Caco-2 (cell line): Measurements from ENCODE around the gene ZPLD1. TPM values are rescaled to one million over a fixed set of nuclear protein-coding genes. Genes with fewer than 3 reads are reported as not detected.

Experiments
- BruUV-seq: library from RNA; stranded (reverse); fragments of 400-500 nt; replicated peaks from 2 replicates; lab custom pipeline; 2021; lab: Mats Ljungman, UMichigan
- CTCF ChIA-PET: fragments of 300-600 bp; sonication (Branson Sonifier 250); formaldehyde crosslinking; loops from one replicate; lab custom pipeline; 2022; ENCODE audit warnings: antibody characterized with exemption; lab: Charles Lee
- POLR2A ChIA-PET: fragments of 300-600 bp; sonication (Branson Sonifier 250); formaldehyde crosslinking; loops from one replicate; lab custom pipeline; 2022; ENCODE audit warnings: antibody characterized with exemption; lab: Charles Lee
- DNase-seq, 2 experiments: peaks; one replicate each; pipeline versions ENCODE4 v3.0.0 to v3.0.0-alpha.2; 2020 to 2022
- H3K27me3 ChIP-seq: replicated peaks from 2 replicates; pipeline ENCODE4 v1.6.0; 2011; ENCODE audit warnings: low read length; ENCODE audit not compliant: control insufficient read depth, insufficient read depth
- H3K36me3 ChIP-seq: 2 replicates; pipeline ENCODE4 v1.5.1; 2011; ENCODE audit warnings: low read length; ENCODE audit not compliant: control insufficient read depth, insufficient read depth
- H3K4me1 ChIP-seq: fragments of 250-450 bp; sonication (Bioruptor Pico); 2 replicates; pipeline ENCODE4 v1.5.1; 2020; ENCODE audit warnings: mild to moderate bottlenecking
- H3K4me3 ChIP-seq: 2 replicates; pipeline ENCODE4 v1.5.1; 2011; ENCODE audit warnings: low read depth, mild to moderate bottlenecking, control low read depth, low read length
- H3K9me3 ChIP-seq: fragments of 250-450 bp; sonication (Bioruptor Pico); 2 replicates; pipeline ENCODE4 v1.5.1; 2020; ENCODE audit warnings: mild to moderate bottlenecking, moderate library complexity
- H3K27ac Mint-ChIP-seq: one replicate; pipeline ENCODE4 v1.8.0; 2022; ENCODE audit warnings: mixed read lengths; ENCODE audit not compliant: unreplicated experiment
- H3K27me3 Mint-ChIP-seq: one replicate; pipeline ENCODE4 v1.8.0; 2022; ENCODE audit warnings: mixed read lengths; ENCODE audit not compliant: insufficient read depth, unreplicated experiment
- H3K36me3 Mint-ChIP-seq: one replicate; pipeline ENCODE4 v1.8.0; 2022; ENCODE audit warnings: mild to moderate bottlenecking, mixed read lengths; ENCODE audit not compliant: insufficient read depth, unreplicated experiment
- H3K4me1 Mint-ChIP-seq: one replicate; pipeline ENCODE4 v1.8.0; 2022; ENCODE audit warnings: low read depth, mixed read lengths; ENCODE audit not compliant: unreplicated experiment
- H3K4me3 Mint-ChIP-seq: one replicate; pipeline ENCODE4 v1.8.0; 2022; ENCODE audit warnings: mild to moderate bottlenecking, moderate library complexity, mixed read lengths; ENCODE audit not compliant: unreplicated experiment
- H3K9me3 Mint-ChIP-seq: one replicate; pipeline ENCODE4 v1.8.0; 2022; ENCODE audit warnings: mixed read lengths; ENCODE audit not compliant: unreplicated experiment
- intact Hi-C: fragments of 100-400 bp; cut with micrococcal nuclease; formaldehyde crosslinking; loops from one replicate; pipeline ENCODE4 v1.10.0; 2022; ENCODE audit not compliant: unreplicated experiment
- total RNA-seq: library from RNA; stranded (reverse); gene quantifications from 2 replicates; pipeline ENCODE4 v1.2.3, GENCODE V29; 2022
- TF ChIP-seq, protein P1 (sequence below), 2 experiments: fragments of 200-600 bp in 1 of 2; IDR thresholded peaks; 1 replicate in 1 of 2; 2 replicates in 1 of 2; pipeline versions ENCODE4 v1.5.1 to v1.8.0; 2011 to 2022; ENCODE audit warnings: antibody characterized with exemption in 1 of 2, control low read depth in 1 of 2, inconsistent platforms in 1 of 2, low read depth in 1 of 2, low read length in 1 of 2, mild to moderate bottlenecking in 1 of 2, moderate library complexity in 1 of 2; ENCODE audit not compliant: insufficient read depth in 1 of 2, severe bottlenecking in 1 of 2, unreplicated experiment in 1 of 2

ZPLD1 gene
- total RNA-seq, 1 experiment from 2014 or later = not detected

DNA sequence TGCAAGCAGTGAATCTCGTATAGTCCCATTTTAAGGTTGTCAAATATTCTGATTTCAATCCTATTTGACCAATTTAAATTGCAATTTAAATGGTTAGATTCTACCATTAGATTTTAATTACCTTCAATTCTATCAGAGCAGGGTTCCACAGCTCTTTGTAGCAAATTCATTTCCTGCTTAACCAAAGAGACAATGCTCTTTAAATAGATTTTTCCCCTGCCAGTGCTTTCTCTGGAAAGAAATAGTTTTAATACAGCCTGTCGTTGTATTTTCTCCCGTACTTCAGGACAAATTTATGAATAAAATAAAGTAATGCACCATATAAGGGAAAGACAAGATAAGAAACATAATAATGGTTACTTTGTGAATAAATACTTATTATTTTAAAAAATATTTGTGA lies 62.8 kb downstream of the ZPLD1 start:
- no peaks in the 10 kb centered on the region for H3K4me1 ChIP-seq
- no peaks in the 10 kb centered on the region for H3K9me3 ChIP-seq
- intact Hi-C loops = no loop called here
- ChIA-PET CTCF (no interaction called here), POLR2A (no interaction called here)
- no peak overlapping the region for H3K27ac Mint-ChIP-seq
- H3K27me3 ChIP-seq = no peaks in the 10 kb centered on the region
- H3K27me3 Mint-ChIP-seq = no peaks in the 10 kb centered on the region
- H3K4me3 Mint-ChIP-seq = no peak overlapping the region
- TF ChIP-seq, protein P1, sequence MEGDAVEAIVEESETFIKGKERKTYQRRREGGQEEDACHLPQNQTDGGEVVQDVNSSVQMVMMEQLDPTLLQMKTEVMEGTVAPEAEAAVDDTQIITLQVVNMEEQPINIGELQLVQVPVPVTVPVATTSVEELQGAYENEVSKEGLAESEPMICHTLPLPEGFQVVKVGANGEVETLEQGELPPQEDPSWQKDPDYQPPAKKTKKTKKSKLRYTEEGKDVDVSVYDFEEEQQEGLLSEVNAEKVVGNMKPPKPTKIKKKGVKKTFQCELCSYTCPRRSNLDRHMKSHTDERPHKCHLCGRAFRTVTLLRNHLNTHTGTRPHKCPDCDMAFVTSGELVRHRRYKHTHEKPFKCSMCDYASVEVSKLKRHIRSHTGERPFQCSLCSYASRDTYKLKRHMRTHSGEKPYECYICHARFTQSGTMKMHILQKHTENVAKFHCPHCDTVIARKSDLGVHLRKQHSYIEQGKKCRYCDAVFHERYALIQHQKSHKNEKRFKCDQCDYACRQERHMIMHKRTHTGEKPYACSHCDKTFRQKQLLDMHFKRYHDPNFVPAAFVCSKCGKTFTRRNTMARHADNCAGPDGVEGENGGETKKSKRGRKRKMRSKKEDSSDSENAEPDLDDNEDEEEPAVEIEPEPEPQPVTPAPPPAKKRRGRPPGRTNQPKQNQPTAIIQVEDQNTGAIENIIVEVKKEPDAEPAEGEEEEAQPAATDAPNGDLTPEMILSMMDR (IDR thresholded peaks at IDR 0.05; ENCODE audit: insufficient read depth in 1 of 2, low read depth in 1 of 2, low read length in 1 of 2, severe bottlenecking in 1 of 2, unreplicated experiment in 1 of 2) = no peak
- no peaks in the 10 kb centered on the region for H3K4me1 Mint-ChIP-seq
- BruUV-seq = no TSS peak
- H3K36me3 ChIP-seq = no peaks in the 10 kb centered on the region
- H3K36me3 Mint-ChIP-seq = no peaks in the 10 kb centered on the region
- H3K4me3 ChIP-seq = no peak overlapping the region
- no peaks in the 10 kb centered on the region for H3K9me3 Mint-ChIP-seq
- DNase-seq = no peak

GRCh38 chr3:102505542-102505941 lies 70.7 kb downstream of the ZPLD1 start:
- Histone ChIP-seq H3K27me3 (no peaks in the 10 kb centered on the region), H3K36me3 (no peaks in the 10 kb centered on the region), H3K4me3 (no peak overlapping the region), H3K9me3 (no peaks in the 10 kb centered on the region), H3K4me1 (no peaks in the 10 kb centered on the region)
- H3K9me3 Mint-ChIP-seq = no peaks in the 10 kb centered on the region
- no peak for DNase-seq
- TF ChIP-seq, protein P1 (IDR thresholded peaks at IDR 0.05; ENCODE audit: insufficient read depth in 1 of 2, low read depth in 1 of 2, low read length in 1 of 2, severe bottlenecking in 1 of 2, unreplicated experiment in 1 of 2) = no peak
- H3K4me3 Mint-ChIP-seq = no peak overlapping the region
- H3K27ac Mint-ChIP-seq = no peak overlapping the region
- POLR2A ChIA-PET = no interaction called here
- H3K36me3 Mint-ChIP-seq = no peaks in the 10 kb centered on the region
- no peaks in the 10 kb centered on the region for H3K4me1 Mint-ChIP-seq
- intact Hi-C loops = no loop called here
- H3K27me3 Mint-ChIP-seq = no peaks in the 10 kb centered on the region
- CTCF ChIA-PET = no interaction called here
- BruUV-seq = no TSS peak

GRCh38 chr3:102510663-102511062 lies 75.8 kb downstream of the ZPLD1 start:
- H3K9me3 ChIP-seq = no peaks in the 10 kb centered on the region
- H3K9me3 Mint-ChIP-seq = no peaks in the 10 kb centered on the region
- no peak overlapping the region for H3K4me3 Mint-ChIP-seq
- no peaks in the 10 kb centered on the region for H3K36me3 ChIP-seq
- no peak overlapping the region for H3K27ac Mint-ChIP-seq
- TF ChIP-seq, protein P1 (IDR thresholded peaks at IDR 0.05; ENCODE audit: insufficient read depth in 1 of 2, low read depth in 1 of 2, low read length in 1 of 2, severe bottlenecking in 1 of 2, unreplicated experiment in 1 of 2) = no peak
- BruUV-seq = no TSS peak
- ChIA-PET POLR2A (no interaction called here), CTCF (no interaction called here)
- H3K4me1 Mint-ChIP-seq = no peaks in the 10 kb centered on the region
- H3K36me3 Mint-ChIP-seq = no peaks in the 10 kb centered on the region
- H3K4me1 ChIP-seq = no peaks in the 10 kb centered on the region
- H3K27me3 ChIP-seq = no peaks in the 10 kb centered on the region
- no peak for DNase-seq
- H3K27me3 Mint-ChIP-seq = no peaks in the 10 kb centered on the region
- H3K4me3 ChIP-seq = no peak overlapping the region
- intact Hi-C loops = no loop called here
